Esophagus squamous epithelium (tissue), 5 donors: ENCODE measurements around the gene DLG5. TPM values are rescaled to one million over a fixed set of nuclear protein-coding genes. Genes with fewer than 3 reads are reported as not detected.

Experiments
- DNase-seq: peaks from one replicate; lab custom pipeline; 2025; lab: John Stamatoyannopoulos, UW
- H3K27ac ChIP-seq, 4 donors: fragments of 200-600 bp; sonication (generic); one replicate each; pipeline ENCODE4 v1.5.1; 2016 to 2019; ENCODE audit warnings: mild to moderate bottlenecking in 1 of 4
- H3K27me3 ChIP-seq, 4 donors: fragments of 200-600 bp; sonication (generic); 1 replicate in 3 of 4; 2 replicates in 1 of 4; pipeline versions ENCODE4 v1.5.1 to v1.6.0; 2017 to 2021; ENCODE audit warnings: antibody characterized with exemption in 1 of 4
- H3K36me3 ChIP-seq, 3 donors: fragments of 200-600 bp; sonication (generic); one replicate each; pipeline ENCODE4 v1.5.1; 2016 to 2019
- H3K4me1 ChIP-seq, 3 donors: fragments of 200-600 bp; sonication (generic); one replicate each; pipeline ENCODE4 v1.5.1; 2017 to 2019
- H3K4me3 ChIP-seq, 4 donors: fragments of 200-600 bp; sonication (generic); 1 replicate in 3 of 4; 2 replicates in 1 of 4; pipeline ENCODE4 v1.5.1; 2016 to 2019; ENCODE audit warnings: mild to moderate bottlenecking in 2 of 4, moderate library complexity in 1 of 4
- H3K9me3 ChIP-seq, 3 donors: fragments of 200-600 bp; sonication (generic); one replicate each; pipeline ENCODE4 v1.5.1; 2016 to 2019
- CTCF ChIP-seq, 6 experiments: fragments of 450-650 bp in 4 of 6; fragments of 200-600 bp in 2 of 6; sonication (generic) in 2 of 6; IDR thresholded peaks; one replicate each; pipeline ENCODE4 v1.5.1; 2016 to 2019; ENCODE audit warnings: antibody characterized with exemption in 6 of 6, mild to moderate bottlenecking in 4 of 6, moderate library complexity in 4 of 6
- POLR2A ChIP-seq, 4 donors: fragments of 450-650 bp; IDR thresholded peaks; one replicate each; pipeline ENCODE4 v1.6.1; 2017; ENCODE audit warnings: antibody characterized with exemption in 4 of 4, mild to moderate bottlenecking in 4 of 4, moderate library complexity in 3 of 4
- WGBS, 2 donors: methylation state at CpG; one replicate each; pipeline ENCODE4 v1.1.5; 2018; 5-methylcytosine and 5-hydroxymethylcytosine counted together
- intact Hi-C: fragments of 100-400 bp; cut with DNase I; formaldehyde crosslinking; loops from one replicate; pipeline ENCODE4 v1.15.0; 2022
- total RNA-seq, 4 donors: library from RNA; depleted of rRNA; stranded (reverse); fragments of >200 nt; gene quantifications; one replicate each; pipeline ENCODE4 v1.1.0, GENCODE V29; 2016
- donor health status: DM: yes; HTN: yes; CAD: no.

The DLG5 gene
- total RNA-seq, result 10 to 100 TPM; 34.1 to 50.9 (median 41.3) TPM

- WGBS, 2 donors, result 0% methylated on average over 4 of the region's 95 CpGs; no CpG with 5 or more reads in 1 of the 2 donors
- Histone ChIP-seq H3K27me3 (peaks cover 0 to 7% (median 0%) of the 10 kb centered on the region in 4 donors), H3K9me3 (no peaks in the 10 kb centered on the region), H3K27ac (peak within 1 kb of the TSS; percentile 88 to 93 (median 90)), H3K4me3 (peak within 1 kb of the TSS; percentile 55 to 93 (median 81)), H3K36me3 (no peaks in the 10 kb centered on the region), H3K4me1 (peaks cover 22 to 56% (median 28%) of the 10 kb centered on the region in 3 donors)
- TF ChIP-seq POLR2A (IDR thresholded peaks at IDR 0.05), result peak in 2 of 4 donors; percentile 56 to 67
- TF ChIP-seq CTCF (IDR thresholded peaks at IDR 0.05), result peak in 2 of 6 experiments; percentile 22 to 28
- intact Hi-C loops, result no loop called here
- no peak for DNase-seq
These were observed at the start of gene DLG5 for GRCh38 chr10:77926566-77927401. TSS of gene DLG5 (minus strand) at chr10:77926755. CDS start at chr10:77926520, 235 bp downstream.

GRCh38 chr10:77975086-77975666 is 48.6 kb upstream of the DLG5 start:
- Histone ChIP-seq H3K4me1 (peaks cover 0 to 24% (median 0%) of the 10 kb centered on the region in 3 donors), H3K27ac (peak overlapping the region in 1 of 4 donors; percentile 4), H3K27me3 (no peaks in the 10 kb centered on the region), H3K4me3 (no peak overlapping the region), H3K36me3 (peaks cover 16 to 53% (median 31%) of the 10 kb centered on the region in 3 donors), H3K9me3 (no peaks in the 10 kb centered on the region)
- DNase-seq, result no peak
- TF ChIP-seq POLR2A (IDR thresholded peaks at IDR 0.05), result no peak
- TF ChIP-seq CTCF (IDR thresholded peaks at IDR 0.05), result no peak
- intact Hi-C loops, result loop anchor here (10.0 kb wide), 1 partner anchor 130 kb away; no protein-coding TSS in a partner anchor
- 81 to 89% methylated on average over 9 of the region's 9 CpGs for WGBS, 2 donors

GRCh38 chr10:77974396-77975074 is 48.0 kb upstream of the DLG5 start:
- no peaks in the 10 kb centered on the region for H3K9me3 ChIP-seq
- no peak for TF ChIP-seq POLR2A (IDR thresholded peaks at IDR 0.05)
- TF ChIP-seq CTCF (IDR thresholded peaks at IDR 0.05), result peak in 4 of 6 experiments; percentile 17 to 59 (median 46)
- WGBS, 2 donors, result 62 to 63% methylated on average over 8 of the region's 8 CpGs
- H3K4me3 ChIP-seq, result no peak overlapping the region
- H3K27ac ChIP-seq, result peak overlapping the region in 2 of 4 donors; percentile 32 to 39
- peaks cover 10 to 46% (median 24%) of the 10 kb centered on the region in 3 donors for H3K36me3 ChIP-seq
- H3K27me3 ChIP-seq, result no peaks in the 10 kb centered on the region
- no peak for DNase-seq
- intact Hi-C loops, result loop anchor here (10.0 kb wide), 1 partner anchor 130 kb away; no protein-coding TSS in a partner anchor
- H3K4me1 ChIP-seq, result peaks cover 0 to 24% (median 0%) of the 10 kb centered on the region in 3 donors

- DNase-seq, result no peak
- WGBS, 2 donors, result 82% methylated on average over 5 of the region's 5 CpGs
- Histone ChIP-seq H3K4me1 (peaks cover 0 to 24% (median 3%) of the 10 kb centered on the region in 3 donors), H3K36me3 (peaks cover 5 to 34% (median 13%) of the 10 kb centered on the region in 3 donors), H3K27ac (peak overlapping the region in 2 of 4 donors; percentile 44 to 78), H3K9me3 (no peaks in the 10 kb centered on the region), H3K27me3 (no peaks in the 10 kb centered on the region), H3K4me3 (no peak overlapping the region)
- intact Hi-C loops, result loop anchor here (10.0 kb wide), 1 partner anchor 128 kb away; no protein-coding TSS in a partner anchor
- TF ChIP-seq CTCF (IDR thresholded peaks at IDR 0.05), result no peak
- TF ChIP-seq POLR2A (IDR thresholded peaks at IDR 0.05), result no peak
These were observed 46.7 kb upstream of the DLG5 start for GRCh38 chr10:77973276-77973675.
